ENCODE results near the gene UBE2V1.

The UBE2V1 gene

GRCh38 chr20:50095476-50096078 is 17.4 kb downstream of the UBE2V1 start:
- POLR2A ChIA-PET (ENCODE audit: low non-redundant PET), result no interaction called here
- CTCF ChIA-PET, result interaction anchor here (0.5 to 2.6 kb wide), 3 partner anchors 10 to 25 kb away, joined by 3 to 9 read pairs (median 3); no protein-coding TSS in a partner anchor
- no peak overlapping the region for H3K27ac ChIP-seq
- no peak for TF ChIP-seq CTCF (conservative IDR thresholded peaks at IDR 0.05; ENCODE audit: low read depth)
- no peak for DNase-seq (ENCODE audit: low spot score)

DNA sequence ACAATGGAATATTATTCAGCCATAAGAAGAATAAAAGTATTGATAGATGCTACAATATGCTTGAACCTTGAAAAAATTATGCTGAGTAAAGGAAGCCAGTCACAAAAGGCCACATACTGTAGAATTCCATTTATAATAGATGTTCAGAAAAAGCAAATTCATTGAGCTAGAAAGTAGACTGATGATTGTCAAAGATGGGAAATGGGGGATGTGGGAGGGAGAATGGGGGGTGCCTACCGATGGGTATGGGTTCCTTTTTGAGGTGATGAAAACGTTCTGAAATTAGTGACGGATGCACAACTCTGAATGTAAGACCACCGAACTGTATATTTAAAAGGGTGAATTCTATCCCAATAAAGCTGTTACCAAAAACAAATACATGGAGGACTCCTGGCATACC is 18.4 kb downstream of the UBE2V1 start:
- CTCF ChIA-PET, result interaction anchor here (1.2 to 1.3 kb wide), 2 partner anchors 10 to 116 kb away, joined by 3 to 5 read pairs; no protein-coding TSS in a partner anchor
- no peak for TF ChIP-seq CTCF (conservative IDR thresholded peaks at IDR 0.05; ENCODE audit: low read depth)
- no peak for DNase-seq (ENCODE audit: low spot score)
- no peak overlapping the region for H3K27ac ChIP-seq
- POLR2A ChIA-PET (ENCODE audit: low non-redundant PET), result no interaction called here

DNA sequence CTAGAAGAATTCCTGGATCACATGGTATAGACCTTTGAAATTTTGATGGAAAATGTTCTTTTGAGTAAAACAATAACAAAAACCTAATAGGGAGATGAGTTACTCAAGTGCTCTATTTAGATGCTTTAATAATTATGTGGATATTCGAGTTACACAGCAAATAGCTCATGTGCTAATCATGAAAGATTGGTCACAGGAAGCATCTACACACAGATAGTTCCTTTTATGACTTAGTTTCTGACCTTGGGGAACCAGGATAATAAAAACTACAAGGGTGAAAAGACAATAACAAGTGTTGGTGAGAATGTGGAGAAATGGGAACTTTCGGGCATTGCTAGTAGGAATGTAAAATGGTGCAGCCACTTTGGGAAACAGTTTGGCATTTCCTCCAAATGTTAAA is 19.7 kb downstream of the UBE2V1 start:
- POLR2A ChIA-PET (ENCODE audit: low non-redundant PET), result no interaction called here
- H3K27ac ChIP-seq, result no peak overlapping the region
- no peak for DNase-seq (ENCODE audit: low spot score)
- TF ChIP-seq CTCF (conservative IDR thresholded peaks at IDR 0.05; ENCODE audit: low read depth), result no peak
- CTCF ChIA-PET, result interaction anchor here (0.6 to 1.2 kb wide), 3 partner anchors 22 to 128 kb away, joined by 3 to 4 read pairs (median 3); no protein-coding TSS in a partner anchor

DNA sequence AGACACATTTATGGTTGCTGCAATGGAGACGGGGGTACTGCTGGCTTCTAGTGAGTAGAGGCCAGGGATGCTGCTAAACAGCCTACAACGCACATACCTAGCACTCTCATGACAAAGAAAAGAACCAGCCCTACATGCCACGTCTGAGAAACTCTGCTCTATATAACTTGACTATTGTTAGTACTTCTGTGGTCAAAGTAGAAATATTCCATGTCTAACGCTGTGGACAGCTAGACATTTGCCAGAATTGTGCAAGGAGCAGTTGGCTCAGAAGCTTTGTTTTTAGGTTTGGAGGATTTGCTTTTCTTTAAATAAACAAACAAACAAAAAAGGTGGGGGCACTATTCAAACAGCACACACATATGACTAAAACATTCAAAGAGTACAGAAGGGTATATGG is 20.5 kb downstream of the UBE2V1 start:
- ChIA-PET POLR2A (ENCODE audit: low non-redundant PET) (no interaction called here), CTCF (interaction anchor here (0.6 to 1.2 kb wide), 3 partner anchors 21 to 237 kb away, joined by 3 to 4 read pairs (median 3); no protein-coding TSS in a partner anchor)
- peak overlapping the region; percentile 51 for H3K27ac ChIP-seq
- DNase-seq (ENCODE audit: low spot score), result no peak
- no peak for TF ChIP-seq CTCF (conservative IDR thresholded peaks at IDR 0.05; ENCODE audit: low read depth)

- DNase-seq (ENCODE audit: low spot score), result no peak
- H3K27ac ChIP-seq, result peak overlapping the region; percentile 39
- ChIA-PET CTCF (interaction anchor here (0.6 to 2.0 kb wide), 2 partner anchors 62 to 111 kb away, joined by 3 to 8 read pairs; no protein-coding TSS in a partner anchor), POLR2A (ENCODE audit: low non-redundant PET) (no interaction called here)
- TF ChIP-seq CTCF (conservative IDR thresholded peaks at IDR 0.05; ENCODE audit: low read depth), result no peak
Observed at GRCh38 chr20:50089787-50090177, 23.2 kb downstream of the UBE2V1 start.

- POLR2A ChIA-PET (ENCODE audit: low non-redundant PET), result no interaction called here
- CTCF ChIA-PET, result interaction anchor here (0.6 to 2.0 kb wide), 2 partner anchors 63 to 110 kb away, joined by 3 to 8 read pairs; no protein-coding TSS in a partner anchor
- DNase-seq (ENCODE audit: low spot score), result no peak
- TF ChIP-seq CTCF (conservative IDR thresholded peaks at IDR 0.05; ENCODE audit: low read depth), result no peak
- peak overlapping the region; percentile 39 for H3K27ac ChIP-seq
Observed at GRCh38 chr20:50089140-50089786, 23.7 kb downstream of the UBE2V1 start.
